Amygdala (tissue), 56 donors: ENCODE measurements around the gene LRP1B.

Experiments used
- DNase-seq, 56 donors: peaks; one replicate each; lab custom pipeline; 2025; lab: John Stamatoyannopoulos, UW

Gene LRP1B

DNA sequence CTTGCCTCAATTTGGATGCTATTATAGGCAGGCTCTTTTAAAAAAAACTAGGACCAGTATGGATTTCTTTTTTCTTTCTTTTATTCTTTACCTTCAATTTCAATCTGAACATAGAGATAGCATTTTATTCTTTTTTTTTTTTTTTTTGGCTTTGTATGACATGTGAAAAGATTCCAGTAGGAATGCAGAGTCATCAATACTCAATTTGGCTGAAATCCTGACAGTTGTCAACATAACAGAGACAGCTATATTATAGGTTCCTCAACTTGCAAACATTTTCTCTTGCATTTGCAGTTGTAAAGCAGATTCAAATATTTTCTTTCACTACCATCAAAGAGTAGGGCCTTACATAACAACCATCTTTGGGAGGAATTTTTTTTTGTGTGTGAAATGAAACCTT is 334.4 kb downstream of the LRP1B start:
- DNase-seq = no peak

DNA sequence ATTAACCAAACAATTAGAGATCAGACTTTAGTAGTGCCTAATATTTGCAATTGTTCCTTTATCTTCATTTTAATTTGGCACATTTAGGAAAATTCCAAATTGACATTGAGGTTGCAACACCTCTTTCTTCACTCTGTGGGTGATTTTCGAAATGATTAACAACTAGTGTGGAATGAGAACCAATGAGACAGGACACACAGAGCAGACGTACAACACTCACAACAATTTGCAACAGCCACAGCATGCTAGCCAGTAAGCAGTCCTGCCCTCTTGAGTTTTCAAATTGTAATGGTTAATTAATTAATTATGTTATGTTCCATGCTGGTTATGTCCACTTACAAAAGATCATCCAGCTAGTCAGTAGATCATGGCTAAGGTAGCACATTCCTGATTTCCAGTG is 339.3 kb downstream of the LRP1B start:
- no peak for DNase-seq

- no peak for DNase-seq
Observed at GRCh38 chr2:141782574-141782973, 348.2 kb downstream of the LRP1B start.

- no peak for DNase-seq
Observed at GRCh38 chr2:141778315-141778835, 352.4 kb downstream of the LRP1B start.

- no peak for DNase-seq
Observed at GRCh38 chr2:141770530-141770929, 360.3 kb downstream of the LRP1B start.

GRCh38 chr2:141767691-141768090 is 363.1 kb downstream of the LRP1B start:
- DNase-seq = no peak

GRCh38 chr2:141767051-141767450 is 363.8 kb downstream of the LRP1B start:
- no peak for DNase-seq

GRCh38 chr2:141766225-141766624 is 364.6 kb downstream of the LRP1B start:
- no peak for DNase-seq

DNA sequence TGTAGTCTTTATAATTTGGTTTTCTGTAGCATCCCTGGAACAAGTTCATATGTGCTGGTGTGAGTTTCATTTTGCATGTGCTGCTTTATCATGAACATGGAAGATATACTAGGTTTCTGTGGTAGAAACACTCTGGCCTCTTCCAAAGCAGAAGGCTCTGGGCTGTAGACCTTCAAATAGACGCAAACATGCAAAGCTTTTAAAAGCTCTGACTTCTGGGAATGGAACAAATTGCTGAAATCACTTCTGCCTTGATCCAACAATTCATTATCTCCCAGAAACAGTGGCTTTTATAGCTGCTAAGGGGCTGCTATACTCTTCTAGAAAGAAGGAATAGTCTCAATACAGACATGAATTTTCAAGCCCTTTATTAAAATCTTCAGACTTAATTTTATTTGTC is 382.2 kb downstream of the LRP1B start:
- DNase-seq = no peak

DNA sequence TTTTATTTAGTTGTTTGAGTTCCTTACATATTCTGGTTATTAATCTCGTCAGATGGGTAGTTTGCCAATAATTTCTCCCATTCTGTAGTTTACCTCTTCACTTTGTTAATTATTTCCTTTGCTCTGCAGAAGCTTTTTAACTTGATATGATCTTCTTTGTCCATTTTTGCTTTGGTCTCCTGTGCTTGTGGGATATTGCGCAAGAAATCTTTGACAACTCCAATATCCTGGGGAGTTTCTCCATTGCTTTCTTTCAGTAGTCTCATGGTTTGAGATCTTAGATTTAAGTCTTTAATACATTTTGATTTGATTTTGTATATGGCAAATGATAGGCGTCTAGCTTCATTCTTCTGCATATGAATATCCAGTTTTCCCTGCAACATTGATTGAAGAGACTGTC is 389.2 kb downstream of the LRP1B start:
- no peak for DNase-seq

DNA sequence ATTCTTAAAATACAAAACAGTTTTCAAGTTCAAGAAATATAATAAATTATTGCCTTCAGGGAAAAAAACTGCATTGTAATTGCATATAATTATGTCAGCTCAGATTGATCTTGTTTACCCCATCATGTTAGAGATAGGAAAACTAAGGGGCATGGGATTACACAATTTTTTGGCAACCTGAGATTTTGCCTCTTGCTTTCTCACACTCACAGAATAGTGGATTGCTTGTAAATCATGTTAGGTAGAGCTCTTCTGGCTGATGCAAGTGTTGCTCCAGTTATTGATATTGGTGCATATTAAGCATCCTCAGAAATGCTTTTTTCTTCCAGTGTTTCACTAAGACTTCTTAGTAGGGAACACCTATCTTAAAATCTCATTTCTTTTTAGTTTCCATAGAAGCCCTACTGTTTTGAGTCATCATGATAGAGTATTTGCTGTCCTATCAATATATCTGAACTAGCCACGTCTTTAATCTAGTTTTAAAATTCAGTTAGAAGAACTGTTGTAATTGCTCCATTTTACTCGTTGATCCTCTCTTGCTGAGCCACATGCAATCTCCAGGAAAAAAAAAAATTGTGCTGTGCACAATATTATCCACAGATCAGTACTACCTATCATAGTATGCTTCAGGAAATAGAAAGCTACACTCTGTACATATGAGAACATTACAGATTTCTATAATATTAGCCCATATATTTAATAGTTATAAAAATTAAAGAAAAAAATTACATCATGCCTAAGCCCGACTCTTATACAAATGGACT is 393.1 kb downstream of the LRP1B start:
- no peak for DNase-seq

GRCh38 chr2:141736466-141736865 is 394.4 kb downstream of the LRP1B start:
- DNase-seq = no peak

- peak in 2 of 56 donors; percentile 2 to 5 for DNase-seq
Observed at GRCh38 chr2:141728886-141729285, 401.9 kb downstream of the LRP1B start.

DNA sequence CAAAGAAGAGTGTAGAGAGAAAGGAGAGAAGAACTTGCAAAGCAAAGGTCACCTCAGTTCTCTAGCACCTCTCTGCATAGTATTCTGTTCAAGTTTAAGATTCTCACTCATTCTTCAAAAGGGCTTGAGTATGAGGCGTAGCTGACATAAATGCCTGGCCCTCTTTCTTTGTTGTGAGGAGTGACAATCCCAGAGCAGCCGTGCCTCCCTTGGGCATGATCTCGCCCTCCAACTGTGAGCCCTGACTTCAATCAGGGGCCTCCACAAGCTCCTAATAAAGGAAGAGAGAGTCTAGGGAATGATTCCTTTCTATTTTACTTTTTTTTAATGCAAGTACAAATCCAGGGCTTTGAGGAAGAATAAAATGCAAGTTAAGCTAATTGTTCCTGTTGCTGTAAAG is 402.7 kb downstream of the LRP1B start:
- DNase-seq = no peak

- DNase-seq = no peak
Observed at GRCh38 chr2:141724426-141724825, 406.4 kb downstream of the LRP1B start.

DNA sequence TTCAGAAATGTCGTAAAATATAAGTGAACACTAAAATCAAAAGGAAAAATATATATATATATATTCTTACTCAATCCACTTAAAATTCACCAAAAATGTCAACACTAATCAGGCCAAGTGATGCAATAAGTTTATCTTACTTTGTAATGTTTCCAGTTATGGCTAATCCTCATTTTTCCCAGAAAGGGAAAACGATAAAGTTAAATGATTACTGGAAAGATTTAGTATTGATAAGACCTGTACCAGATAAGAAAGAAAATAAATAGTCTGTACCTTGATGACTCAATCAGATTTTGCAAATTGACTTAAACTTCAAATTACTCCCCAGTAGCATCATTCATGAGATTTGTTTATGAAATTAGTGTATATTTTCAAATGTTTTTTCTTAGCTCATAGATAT is 407.0 kb downstream of the LRP1B start:
- DNase-seq = no peak

GRCh38 chr2:141720476-141720875 is 410.3 kb downstream of the LRP1B start:
- no peak for DNase-seq

- peak in 3 of 56 donors; percentile 2 to 10 (median 3) for DNase-seq
Observed at GRCh38 chr2:141714496-141714895, 416.3 kb downstream of the LRP1B start.

- DNase-seq = no peak
Observed at GRCh38 chr2:141711627-141712026, 419.2 kb downstream of the LRP1B start.

- DNase-seq = no peak
Observed at GRCh38 chr2:141710589-141711239, 420.1 kb downstream of the LRP1B start.

GRCh38 chr2:141709756-141710155 is 421.1 kb downstream of the LRP1B start:
- DNase-seq = no peak

- no peak for DNase-seq
Observed at GRCh38 chr2:141707486-141707885, 423.3 kb downstream of the LRP1B start.
